Amygdala (tissue), 56 donors: ENCODE measurements around the gene MAP4K1.
"Not testable (repeated sequence)": the region's sequence is repeated elsewhere in the genome, so short reads cannot be mapped to it uniquely, and the experiment has no call there.

Source experiments
- DNase-seq, 56 donors: peaks; one replicate each; lab custom pipeline; 2025; lab: John Stamatoyannopoulos, UW

MAP4K1 gene

GRCh38 chr19:38653028-38653571, 35.3 kb upstream of the MAP4K1 start:
- DNase-seq, result no peak

- no peak for DNase-seq
Observed at GRCh38 chr19:38650911-38651584, 33.3 kb upstream of the MAP4K1 start.

GRCh38 chr19:38650172-38650775, 32.5 kb upstream of the MAP4K1 start:
- DNase-seq, result no peak

- no peak for DNase-seq
Observed at GRCh38 chr19:38649305-38650171, 31.8 kb upstream of the MAP4K1 start.

DNA sequence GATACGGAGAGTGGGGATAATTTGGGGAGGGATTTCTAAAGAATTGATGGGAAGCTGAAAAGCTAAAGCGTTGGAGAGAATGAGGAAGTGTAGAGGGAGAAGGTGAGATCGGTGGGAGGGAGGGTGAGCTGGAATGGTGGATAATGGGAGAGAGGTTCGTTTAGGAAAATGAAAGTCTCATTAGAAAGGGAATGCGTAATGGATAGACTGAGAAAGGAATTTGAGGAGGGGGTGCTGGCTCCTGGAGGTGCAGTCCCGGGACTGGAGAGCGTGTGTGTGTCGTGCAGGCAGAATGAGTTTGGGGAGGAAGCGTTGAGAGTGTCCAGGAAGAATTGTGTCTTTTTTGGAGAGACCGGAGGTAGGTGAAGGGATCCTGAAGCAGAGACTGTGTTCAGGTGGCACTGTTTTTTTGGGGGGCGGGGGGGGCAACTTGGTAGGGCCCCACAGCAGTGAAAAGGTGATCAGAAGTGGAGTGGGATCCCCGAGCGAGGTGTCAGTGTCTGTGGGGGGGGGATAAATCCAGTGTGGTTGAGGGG, 31.1 kb upstream of the MAP4K1 start:
- DNase-seq, result no peak

DNA sequence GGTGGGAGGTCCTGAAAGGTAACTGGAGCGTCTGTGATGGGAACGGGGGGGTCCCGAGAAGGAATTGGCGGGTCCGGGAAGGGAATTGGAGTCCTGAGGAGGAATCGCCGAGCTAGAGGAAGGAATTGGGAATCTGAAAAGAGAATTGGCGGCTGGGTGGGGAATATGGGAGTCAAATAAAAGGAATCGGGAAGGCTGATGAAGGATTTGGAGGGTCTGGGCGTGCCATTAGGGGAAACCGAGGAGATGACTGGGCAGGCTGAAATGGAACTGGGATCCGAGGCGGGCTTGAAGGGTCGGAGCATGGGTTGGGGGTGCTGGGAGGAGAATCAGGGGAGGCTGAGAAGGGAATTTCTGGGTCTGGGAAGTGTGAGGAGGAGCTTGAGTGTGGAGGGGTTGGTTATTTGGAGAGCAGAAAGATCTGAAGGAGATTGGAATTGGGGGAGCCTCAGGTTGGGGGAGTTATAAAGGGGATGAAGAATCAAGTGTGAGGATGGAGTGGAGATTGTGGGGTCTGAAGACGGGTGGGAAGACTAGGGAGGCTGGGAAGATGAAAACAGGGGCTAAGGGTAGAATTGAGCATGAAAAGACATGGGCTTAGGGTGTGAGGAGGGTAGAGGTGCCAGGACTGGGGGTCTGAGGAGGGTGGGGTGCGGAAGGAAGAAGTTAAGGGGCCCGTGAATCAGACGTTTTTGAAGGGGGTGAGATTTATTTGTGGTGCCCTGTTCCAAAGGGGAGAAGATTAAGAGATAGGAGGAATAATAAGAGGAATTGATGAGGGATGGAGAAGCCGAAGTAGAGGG, 30.4 kb upstream of the MAP4K1 start:
- no peak for DNase-seq

DNA sequence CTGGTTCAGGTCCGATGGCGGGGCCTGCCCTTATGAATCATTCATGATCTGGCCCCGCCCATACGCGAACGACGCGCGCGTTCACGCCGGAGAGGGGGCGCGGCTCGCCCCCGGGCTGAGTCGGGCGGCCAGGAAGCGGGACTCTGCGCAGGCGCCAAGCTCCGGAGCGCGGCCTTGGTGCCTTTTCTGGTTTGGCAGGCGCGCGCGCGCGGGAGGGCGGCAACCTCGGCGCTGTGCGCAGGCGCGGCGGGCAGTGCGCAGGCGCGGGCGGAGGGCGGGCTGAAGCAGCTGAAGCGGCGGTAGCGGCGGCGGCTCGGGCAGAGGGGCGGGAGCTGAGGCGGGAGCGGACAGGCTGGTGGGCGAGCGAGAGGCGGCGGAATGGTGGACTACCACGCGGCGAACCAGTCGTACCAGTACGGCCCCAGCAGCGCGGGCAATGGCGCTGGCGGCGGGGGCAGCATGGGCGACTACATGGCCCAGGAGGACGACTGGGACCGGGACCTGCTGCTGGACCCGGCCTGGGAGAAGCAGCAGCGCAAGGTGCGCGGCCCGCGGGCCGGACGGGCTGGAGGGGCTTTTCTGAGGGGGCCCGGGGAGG, 29.7 kb upstream of the MAP4K1 start, which contains the start of gene ACTN4:
TSS of gene ACTN4 (plus strand) at position 282 of the 598 bp plus-strand sequence. CDS start at position 379, 97 bp downstream.
- DNase-seq, result peak; percentile 77 to 100 (median 96)

DNA sequence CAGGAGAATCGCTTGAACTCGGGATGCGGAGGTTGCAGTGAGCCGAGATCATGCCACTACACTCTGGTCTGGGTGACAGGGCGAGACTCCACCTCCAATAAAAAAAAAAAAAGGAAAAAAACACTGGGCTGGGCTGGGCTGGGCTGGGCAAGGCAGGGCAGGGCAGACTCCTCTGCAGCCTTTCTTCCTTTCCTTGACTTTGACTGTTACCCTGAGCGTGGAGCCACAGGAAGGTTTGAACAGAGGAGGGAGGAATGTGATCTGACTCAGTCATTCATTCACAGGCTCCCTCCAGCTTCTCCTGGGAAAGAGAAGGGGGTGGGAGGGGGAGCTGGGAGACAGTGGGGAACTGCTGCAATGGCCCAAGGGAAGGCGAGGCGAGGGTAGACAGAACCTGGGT, 27.0 kb upstream of the MAP4K1 start:
- no peak for DNase-seq

GRCh38 chr19:38642176-38642575, 24.4 kb upstream of the MAP4K1 start:
- DNase-seq, result no peak

- DNase-seq, result no peak
Observed at GRCh38 chr19:38640368-38640767, 22.6 kb upstream of the MAP4K1 start.

DNA sequence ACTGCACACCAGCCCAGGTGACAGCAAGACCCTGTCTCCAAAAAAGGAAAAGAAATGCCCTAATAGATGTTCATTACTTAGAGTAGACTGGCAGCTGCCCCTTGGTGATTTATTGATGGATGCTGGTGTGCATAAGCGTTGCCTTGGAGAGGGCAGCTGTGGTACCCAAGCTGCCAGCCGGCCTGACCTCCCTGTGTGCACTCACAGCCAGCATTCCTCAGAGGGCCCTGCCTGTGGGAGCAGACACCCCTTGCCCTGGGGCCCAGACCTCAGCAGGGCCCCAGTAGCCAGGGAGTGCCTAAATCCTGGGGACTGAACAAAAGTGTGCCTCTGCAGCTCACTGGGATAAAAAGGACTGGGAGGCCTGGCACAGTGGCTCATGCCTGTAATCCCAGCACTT, 21.9 kb upstream of the MAP4K1 start:
- no peak for DNase-seq

- DNase-seq, result no peak
Observed at GRCh38 chr19:38638461-38638860, 20.7 kb upstream of the MAP4K1 start.

DNA sequence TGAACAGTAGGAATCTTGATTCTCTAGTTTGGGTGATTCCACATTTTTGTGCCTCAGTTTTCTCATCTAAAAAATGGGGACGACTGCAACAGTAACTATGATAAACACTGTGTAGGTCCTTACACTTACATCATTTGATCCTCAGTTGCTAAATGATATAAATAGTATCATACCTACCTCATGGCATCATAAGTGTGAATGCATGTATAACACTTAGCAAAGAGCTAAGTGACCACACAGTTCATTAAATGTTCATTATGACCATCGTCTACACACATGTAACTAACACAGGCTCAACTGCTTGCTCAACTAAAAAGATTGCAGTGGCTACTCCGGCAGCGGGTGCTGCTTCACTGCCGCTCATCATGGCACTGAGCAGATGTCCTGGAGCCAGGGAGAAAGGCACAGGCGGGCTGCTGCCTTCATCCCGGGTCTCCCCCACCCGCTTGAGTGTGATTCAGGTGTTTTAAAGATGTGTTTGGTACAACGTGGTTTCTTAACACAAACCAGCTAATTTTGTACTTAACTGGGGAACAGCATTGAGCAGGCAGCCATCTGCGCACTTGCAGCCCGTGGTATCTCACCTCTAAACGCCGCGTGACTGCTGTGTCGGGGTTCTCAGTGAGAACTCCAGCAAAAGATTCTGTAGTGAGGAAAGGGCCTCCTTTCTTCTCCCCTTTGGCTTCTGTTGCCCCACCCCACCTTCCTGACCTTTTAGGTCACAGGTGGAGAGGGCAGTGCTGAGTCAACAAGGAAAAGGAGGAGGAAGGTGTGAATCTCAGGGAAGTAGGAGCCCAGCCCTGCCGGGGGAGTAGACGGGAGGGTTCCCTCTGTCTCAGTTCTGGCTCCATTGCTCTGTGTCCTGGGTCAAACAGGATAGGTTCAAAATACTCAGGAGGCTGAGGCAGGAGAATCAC, 18.0 kb upstream of the MAP4K1 start:
- DNase-seq, result peak in 2 of 56 donors; percentile 12 to 25

DNA sequence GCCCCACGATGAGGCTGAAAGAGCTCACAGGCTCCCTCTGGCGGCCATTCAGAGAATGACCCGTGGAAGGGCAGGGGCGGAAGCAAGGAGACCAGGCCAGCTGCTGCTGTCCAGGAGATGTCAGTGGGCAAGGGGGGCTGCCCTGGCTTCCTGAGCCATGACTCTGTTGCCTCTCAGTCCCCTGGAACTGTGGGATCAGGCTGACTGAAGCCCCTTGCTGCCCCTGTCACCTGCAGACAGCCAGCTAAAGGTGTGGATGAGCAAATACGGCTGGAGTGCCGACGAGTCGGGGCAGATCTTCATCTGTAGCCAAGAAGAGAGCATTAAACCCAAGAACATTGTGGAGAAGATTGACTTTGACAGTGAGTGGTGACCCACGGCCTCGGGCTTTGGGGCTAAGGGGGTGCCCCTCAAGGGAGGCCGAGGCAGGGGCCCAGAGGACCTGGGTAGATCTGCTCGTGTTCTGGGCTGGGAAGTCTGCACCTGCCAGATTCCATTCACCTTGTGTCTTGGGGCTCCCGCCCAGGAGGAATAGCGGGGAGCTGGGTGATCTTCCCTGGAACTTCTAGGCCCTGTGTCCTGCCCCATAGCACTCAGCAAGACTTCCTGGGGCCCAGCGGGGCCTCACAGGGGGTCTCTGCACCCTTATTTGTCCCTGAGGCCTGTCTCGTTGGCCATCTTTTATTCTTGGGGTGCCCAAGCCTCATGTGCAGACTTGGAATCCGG, 17.2 kb upstream of the MAP4K1 start:
- peak in 44 of 56 donors; percentile 5 to 78 (median 41) for DNase-seq

DNA sequence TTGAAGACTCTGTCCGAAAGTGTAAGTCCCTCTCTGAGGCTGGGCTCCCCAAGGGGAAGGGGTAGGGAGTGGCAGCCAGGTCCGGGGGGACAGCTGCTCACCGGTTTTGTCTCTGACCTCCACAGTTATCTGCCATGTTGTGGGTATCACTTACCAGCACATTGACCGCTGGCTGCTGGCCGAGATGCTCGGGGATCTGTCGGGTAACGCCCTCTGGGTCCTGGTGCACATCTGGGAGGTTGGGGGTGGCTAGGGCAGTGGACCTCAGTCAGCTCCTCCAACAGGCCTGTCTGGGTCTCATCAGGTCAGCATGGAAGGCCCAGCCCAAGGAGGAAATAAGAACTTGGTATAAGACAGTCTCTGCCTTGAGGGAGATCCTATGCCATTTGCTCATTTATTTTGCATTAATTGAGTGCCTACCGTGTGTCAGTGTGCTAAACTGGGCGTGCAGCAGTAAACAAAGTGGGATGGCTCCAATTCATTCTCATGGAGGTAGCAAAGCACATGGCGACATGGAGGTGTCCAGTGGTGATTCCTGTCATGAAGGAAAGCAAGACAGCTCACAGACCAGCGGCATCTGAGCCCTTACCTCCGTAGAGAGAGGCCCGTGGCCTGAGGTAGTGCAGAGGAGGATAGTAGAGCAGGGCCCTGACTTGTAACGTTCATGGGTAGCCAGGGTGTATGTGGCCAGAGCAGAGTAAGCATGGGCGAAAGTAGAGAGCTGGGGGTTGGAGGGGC, 14.9 kb upstream of the MAP4K1 start:
- no peak for DNase-seq

- not testable (repeated sequence) for DNase-seq
Observed at GRCh38 chr19:38631811-38632475, 14.2 kb upstream of the MAP4K1 start.
